Right cardiac atrium (tissue), 5 donors: ENCODE data around the gene RRBP1. TPM values are rescaled to one million over a fixed set of nuclear protein-coding genes. Genes with fewer than 3 reads are reported as not detected.
A peak's percentile ranks its signal among the peaks of the same experiment; 100 is the strongest.

Source experiments
- ATAC-seq, 2 donors: fragments of 200-7000 bp; cut with Tn5 transposase; one replicate each; pipeline versions ENCODE4 v1.8.0 to v1.9.1; 2020; ENCODE audit warnings: moderate library complexity in 2 of 2, mild to moderate bottlenecking in 1 of 2
- DNase-seq, 3 donors: peaks; one replicate each; pipeline ENCODE4 v3.0.0-alpha.2; 2020
- H3K27ac ChIP-seq: one replicate; pipeline ENCODE4 v1.5.1; 2013; ENCODE audit warnings: mild to moderate bottlenecking, low read length, control low read depth, moderate library complexity
- H3K27me3 ChIP-seq: one replicate; pipeline ENCODE4 v1.6.1; 2013; ENCODE audit not compliant: control insufficient read depth, insufficient read depth
- H3K4me1 ChIP-seq: one replicate; pipeline ENCODE4 v1.6.1; 2013; ENCODE audit warnings: low read length; ENCODE audit not compliant: control insufficient read depth, insufficient read depth
- H3K4me3 ChIP-seq: one replicate; pipeline ENCODE4 v1.5.1; 2013; ENCODE audit warnings: low read length, control low read depth
- H3K9me3 ChIP-seq: one replicate; pipeline ENCODE4 v1.6.1; 2013; ENCODE audit warnings: low read length; ENCODE audit not compliant: control insufficient read depth
- WGBS: extraction: QIAGEN DNeasy Blood & Tissue Kit; methylation state at CpG from one replicate; pipeline ENCODE4 v1.1.7; 2013; 5-methylcytosine and 5-hydroxymethylcytosine counted together
- intact Hi-C, 4 donors: fragments of 100-400 bp; cut with DNase I; formaldehyde crosslinking; loops; one replicate each; pipeline versions ENCODE4 v1.11.0 to v1.14.0; 2022 to 2023
- polyA plus RNA-seq: library from polyadenylated mRNA; stranded (reverse); fragments of 200-250 nt; gene quantifications from one replicate; pipeline ENCODE4 v1.2.3, GENCODE V29; 2013
- total RNA-seq, 4 donors: library from RNA; stranded (reverse); fragmentation: NEBNext Ultra II Directional; extraction: Animal tissue kit (Norgen Biotek cat#: 25700); gene quantifications; one replicate each; pipeline ENCODE4 v1.2.1, GENCODE V29; 2021
- donor health status: healthy with polysubstance abuse.
- donor health status: DM: no; HTN: yes; CAD: no.
- donor health status: DM: no; HTN: no; CAD: no.
- donor health status: DM: no; HTN: yes; CAD: no; lungs with severe emphysema.
- donor health status: DM: yes; HTN: yes; CAD: no.

RRBP1 gene
- total and polyA plus RNA-seq, 5 donors: 38.2 to 120 (median 55.6) TPM

DNA sequence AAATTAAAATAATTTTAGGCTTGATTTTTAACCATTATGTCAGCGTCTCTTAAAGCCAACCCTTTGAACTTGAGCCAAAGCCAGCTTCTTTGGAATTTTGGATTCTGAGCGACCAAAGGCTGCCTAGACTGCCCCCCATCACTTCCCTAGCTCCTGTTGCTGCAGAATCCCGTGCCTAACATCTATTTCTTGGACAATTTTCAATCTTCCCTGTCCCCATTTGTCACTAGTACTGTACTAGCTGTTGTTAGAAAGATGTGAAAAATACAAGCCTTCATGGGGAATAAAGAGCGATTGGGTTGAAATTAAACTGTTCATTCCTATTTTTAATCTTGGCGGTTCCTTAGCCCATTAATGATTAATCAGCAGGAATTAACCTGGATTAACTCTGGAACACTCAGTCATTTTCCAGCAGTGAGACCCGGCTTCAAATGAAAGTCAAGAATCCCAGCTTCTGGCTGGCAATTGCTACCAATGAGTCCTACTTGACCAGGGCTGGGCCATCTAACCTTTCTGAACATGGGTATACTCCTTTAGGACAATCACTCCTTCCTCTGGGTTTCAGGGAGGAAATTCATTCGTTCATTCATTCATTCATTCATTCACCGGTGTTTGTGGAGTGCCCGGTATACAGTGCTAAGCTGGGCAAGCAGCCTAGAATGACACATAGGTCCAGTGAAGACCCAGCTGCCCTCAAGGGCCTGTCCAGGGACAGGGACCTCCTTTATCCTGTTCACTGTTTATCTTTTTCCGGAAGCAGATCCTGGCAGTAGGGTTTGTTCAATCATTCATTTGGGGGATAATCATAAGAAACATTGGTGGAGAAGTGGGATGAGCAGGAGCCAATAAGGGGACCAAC is 1.4 kb upstream of the RRBP1 start:
- Histone ChIP-seq H3K4me3 (no peak overlapping the region), H3K27ac (no peak overlapping the region), H3K27me3 (no peaks in the 10 kb centered on the region), H3K9me3 (no peaks in the 10 kb centered on the region), H3K4me1 (peaks cover 6% of the 10 kb centered on the region)
- DNase-seq: no peak
- WGBS: 72% methylated on average over 10 of the region's 10 CpGs
- ATAC-seq: no peak
- intact Hi-C loops: loop anchor here in 2 of 4 donors (10.0 kb wide), 1 partner anchor 121 kb away; no protein-coding TSS in a partner anchor

DNA sequence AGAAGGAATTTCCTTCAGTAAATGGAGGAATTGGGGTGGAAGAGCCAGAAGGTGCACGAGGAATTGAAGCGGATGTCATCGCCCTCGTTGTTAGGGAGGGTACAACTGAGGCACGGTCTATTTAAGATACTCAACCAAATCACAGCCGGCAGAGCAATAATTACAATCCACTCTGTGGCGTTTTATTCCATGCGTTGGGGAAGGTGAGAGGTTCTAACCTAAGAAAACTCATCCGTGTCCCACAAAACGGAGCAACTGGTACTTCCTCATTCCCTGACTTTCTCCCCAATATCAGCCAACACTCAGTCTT is 802 bp upstream of the RRBP1 start:
- Histone ChIP-seq H3K27me3 (no peaks in the 10 kb centered on the region), H3K9me3 (no peaks in the 10 kb centered on the region), H3K27ac (peak overlapping the region; percentile 77), H3K4me3 (peak overlapping the region; percentile 59), H3K4me1 (peaks cover 6% of the 10 kb centered on the region)
- DNase-seq (no peak), ATAC-seq (no peak)
- intact Hi-C loops: loop anchor here in 2 of 4 donors (10.0 kb wide), 1 partner anchor 122 kb away; no protein-coding TSS in a partner anchor
- WGBS: 33% methylated on average over 10 of the region's 10 CpGs

DNA sequence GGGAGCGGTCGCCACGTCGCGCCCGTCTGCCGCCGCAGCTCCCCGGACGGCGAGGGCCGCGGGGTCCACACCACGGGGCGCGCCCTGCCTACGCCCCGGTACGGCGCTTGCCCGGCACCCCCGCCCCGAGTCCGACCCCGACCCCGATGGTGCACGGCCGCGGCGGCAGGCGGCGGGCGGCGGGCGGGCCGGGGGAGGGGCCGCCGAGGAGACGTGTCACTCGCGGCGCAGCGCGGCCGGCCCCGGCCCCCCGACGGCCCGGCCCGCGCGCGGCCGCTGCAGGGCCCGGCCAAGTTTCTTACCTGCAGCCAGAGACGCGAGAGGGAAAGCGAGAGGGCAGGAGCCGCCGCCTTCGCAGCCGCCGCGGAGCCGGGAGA is 328 bp downstream of the RRBP1 start:
- Histone ChIP-seq H3K27ac (peak overlapping the region; percentile 97), H3K9me3 (no peaks in the 10 kb centered on the region), H3K4me3 (peak overlapping the region; percentile 93), H3K4me1 (peaks cover 6% of the 10 kb centered on the region), H3K27me3 (no peaks in the 10 kb centered on the region)
- ATAC-seq: no peak
- no peak for DNase-seq
- intact Hi-C loops: loop anchor here in 2 of 4 donors (1.0 to 10.0 kb wide), 3 partner anchors 123 to 217 kb away; no protein-coding TSS in a partner anchor
- under 1% methylated on average over 65 of the region's 65 CpGs for WGBS

DNA sequence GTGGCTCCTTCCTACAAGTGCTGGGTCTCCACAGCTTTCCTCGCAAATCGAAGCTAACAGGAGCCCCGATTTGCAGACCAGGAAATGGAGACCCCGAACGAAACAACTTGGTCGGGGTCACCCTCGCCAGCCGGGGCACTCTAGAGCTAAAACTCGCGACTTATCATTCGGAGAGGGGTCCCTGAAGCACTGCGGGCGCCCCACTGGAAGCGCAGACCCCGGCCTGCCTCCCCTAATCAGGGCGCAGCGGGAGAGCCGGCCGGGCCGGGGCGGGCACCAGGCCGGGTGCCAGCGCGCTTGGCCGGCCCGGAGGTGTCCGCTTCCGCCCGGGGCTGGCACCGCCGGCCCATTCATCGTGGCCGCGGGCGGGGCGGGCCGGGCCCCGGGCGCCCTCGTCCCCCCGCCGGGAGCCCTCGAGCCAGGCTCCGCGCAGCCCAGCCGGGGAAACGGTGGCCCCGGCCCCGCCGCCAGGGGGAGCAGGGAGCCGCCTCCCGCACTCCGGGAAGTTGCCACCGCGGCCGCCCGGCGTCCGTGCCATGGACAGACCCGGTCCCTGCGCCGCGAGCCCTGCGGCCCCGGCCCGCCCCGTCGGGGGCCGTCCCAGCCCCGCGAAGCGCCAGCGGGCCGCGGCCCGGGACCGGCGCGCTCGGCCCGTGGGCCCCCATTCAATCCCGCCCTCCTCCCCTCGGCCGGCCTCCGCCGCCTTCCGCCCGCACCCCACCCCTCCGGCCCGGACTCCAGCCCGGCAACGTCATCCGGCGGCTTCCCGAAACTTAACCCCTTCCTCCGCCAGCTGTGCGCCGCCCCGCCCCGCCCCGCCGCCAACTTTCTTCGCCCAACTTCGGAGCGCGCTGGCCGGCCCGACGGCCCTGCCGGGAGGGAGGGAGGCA is 961 bp downstream of the RRBP1 start:
- DNase-seq (peak; percentile 90 to 95 (median 93)), ATAC-seq (peak; percentile 16 to 49)
- H3K4me3 ChIP-seq: peak overlapping the region; percentile 93
- under 1% methylated on average over 110 of the region's 110 CpGs for WGBS
- no peaks in the 10 kb centered on the region for H3K9me3 ChIP-seq
- intact Hi-C loops: loop anchor here in 2 of 4 donors (1.0 to 10.0 kb wide), 3 partner anchors 124 to 217 kb away; no protein-coding TSS in a partner anchor
- H3K27ac ChIP-seq: peak overlapping the region; percentile 97
- no peaks in the 10 kb centered on the region for H3K27me3 ChIP-seq
- H3K4me1 ChIP-seq: peaks cover 6% of the 10 kb centered on the region

DNA sequence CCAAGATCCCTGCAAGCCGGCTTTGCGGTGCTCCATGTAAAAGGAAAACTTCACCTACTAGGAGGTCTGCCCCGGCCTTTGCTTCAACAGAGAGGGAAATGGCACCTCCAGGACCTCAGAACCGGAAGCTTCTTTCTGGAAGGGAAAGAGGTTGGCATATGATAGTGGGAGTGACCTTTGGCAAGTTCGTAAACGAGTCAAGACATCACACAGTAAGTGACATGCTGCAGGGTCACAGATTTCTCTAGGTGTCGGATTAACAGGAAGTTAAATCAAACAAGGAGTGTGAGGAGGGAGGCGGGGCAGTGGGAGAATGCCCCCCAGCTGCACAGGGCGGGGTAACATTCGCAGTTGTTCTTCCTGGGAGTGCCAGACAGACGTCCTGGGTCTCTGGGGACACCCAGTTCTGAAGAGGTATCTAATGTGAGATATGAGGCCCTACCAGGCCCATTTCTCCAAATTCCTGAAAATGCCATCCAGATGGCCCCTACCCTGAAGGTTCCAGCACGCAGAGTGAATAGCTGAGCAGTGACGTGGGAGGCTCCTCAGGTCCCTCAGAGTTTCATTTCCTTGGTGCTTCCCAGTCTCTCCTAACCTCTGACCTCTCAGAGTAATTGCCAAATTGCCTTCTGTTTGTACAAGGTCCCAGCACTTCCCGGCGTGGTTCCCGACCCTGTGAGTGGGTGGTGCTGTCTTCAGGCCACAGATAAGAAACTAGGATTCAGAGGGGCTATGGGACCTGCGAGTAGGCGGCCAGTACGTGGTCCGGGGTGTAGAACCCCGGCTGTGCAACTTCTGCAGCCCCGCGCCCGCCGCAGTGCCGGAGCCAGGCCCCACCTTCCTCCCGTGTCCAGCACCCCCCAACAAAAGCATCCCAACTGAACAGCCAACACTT is 1.9 kb downstream of the RRBP1 start:
- ATAC-seq: peak; percentile 1 to 4
- 18% methylated on average over 27 of the region's 27 CpGs for WGBS
- intact Hi-C loops: loop anchor here in 2 of 4 donors (2.0 to 10.0 kb wide), 2 partner anchors 125 to 217 kb away; no protein-coding TSS in a partner anchor

DNA sequence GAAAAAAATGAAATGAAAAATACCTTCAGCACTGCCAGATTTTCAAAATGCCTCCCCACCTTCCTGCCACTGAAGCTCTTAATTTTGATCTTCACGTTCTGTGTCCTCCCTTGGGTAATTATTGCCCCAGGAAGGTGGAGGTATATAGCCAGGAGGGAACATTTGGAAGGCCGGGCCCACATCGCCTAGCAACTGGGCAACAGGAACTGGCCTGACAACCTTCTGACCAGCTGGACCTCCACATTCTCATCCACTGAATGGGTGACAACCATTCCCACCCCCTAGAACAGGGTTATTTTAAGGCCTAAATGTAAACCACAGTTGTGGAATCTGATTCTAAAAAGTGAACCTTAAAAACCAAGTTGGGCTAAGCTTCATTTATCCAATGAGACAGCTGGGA is 3.2 kb downstream of the RRBP1 start:
- H3K9me3 ChIP-seq: no peaks in the 10 kb centered on the region
- WGBS: 78% methylated on average over 3 of the region's 3 CpGs
- ATAC-seq: no peak
- H3K27me3 ChIP-seq: no peaks in the 10 kb centered on the region
- intact Hi-C loops: no loop called here
- H3K27ac ChIP-seq: no peak overlapping the region
- peak in 1 of 3 donors; percentile 37 for DNase-seq
- no peak overlapping the region for H3K4me3 ChIP-seq
- peaks cover 14% of the 10 kb centered on the region for H3K4me1 ChIP-seq

More for the DNA sequence above, 1.9 kb downstream of the RRBP1 start:
- DNase-seq: peak; percentile 64 to 86 (median 79)
- H3K4me3 ChIP-seq: peak overlapping the region; percentile 93
- no peaks in the 10 kb centered on the region for H3K9me3 ChIP-seq
- peak overlapping the region; percentile 97 for H3K27ac ChIP-seq
- H3K4me1 ChIP-seq: peaks cover 14% of the 10 kb centered on the region
- H3K27me3 ChIP-seq: no peaks in the 10 kb centered on the region

DNA sequence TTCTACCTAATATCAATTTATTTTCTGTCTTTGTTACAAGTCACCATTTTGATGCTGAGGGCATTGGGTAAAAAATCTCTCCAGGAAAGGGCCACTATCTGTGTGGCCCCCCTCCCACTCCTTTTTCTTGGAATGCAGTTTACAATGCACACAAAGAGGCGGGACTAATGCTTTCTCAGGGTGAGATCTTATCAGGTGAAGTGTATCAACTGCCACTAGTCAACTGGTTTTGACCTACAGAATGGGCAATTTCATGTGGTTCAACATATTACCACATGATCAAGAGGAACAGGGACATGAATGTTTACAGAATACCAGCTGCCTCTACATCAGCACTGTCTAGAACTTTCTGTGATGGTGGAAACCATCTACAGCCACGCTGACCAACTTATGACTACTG is 3.7 kb downstream of the RRBP1 start:
- 86% methylated on average over 2 of the region's 2 CpGs for WGBS
- Histone ChIP-seq H3K4me3 (no peak overlapping the region), H3K4me1 (peaks cover 14% of the 10 kb centered on the region), H3K27ac (no peak overlapping the region), H3K9me3 (no peaks in the 10 kb centered on the region), H3K27me3 (no peaks in the 10 kb centered on the region)
- ATAC-seq (no peak), DNase-seq (no peak)
- intact Hi-C loops: no loop called here

DNA sequence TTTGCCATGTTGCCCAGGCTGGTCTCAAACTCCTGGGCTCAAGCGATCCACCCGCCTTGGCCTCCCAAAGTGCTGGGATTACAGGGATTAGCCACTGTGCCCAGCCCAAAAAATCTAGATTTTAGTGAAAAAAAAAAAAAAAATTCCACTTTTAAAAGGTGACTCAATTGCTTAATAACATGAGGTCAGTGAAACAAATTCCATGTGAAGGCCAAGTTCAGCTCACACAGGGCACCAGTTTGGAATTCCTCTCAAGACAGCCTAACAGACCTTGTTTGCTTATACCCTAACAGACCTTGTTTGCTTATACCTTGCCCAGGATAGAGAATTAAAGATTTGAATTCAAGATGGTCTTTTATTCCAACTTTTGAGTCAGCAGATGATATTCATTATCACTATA is 5.1 kb downstream of the RRBP1 start:
- Histone ChIP-seq H3K27ac (no peak overlapping the region), H3K27me3 (no peaks in the 10 kb centered on the region), H3K9me3 (no peaks in the 10 kb centered on the region), H3K4me3 (no peak overlapping the region), H3K4me1 (peaks cover 14% of the 10 kb centered on the region)
- intact Hi-C loops: no loop called here
- 94% methylated on average over 2 of the region's 2 CpGs for WGBS
- DNase-seq: no peak
- ATAC-seq: no peak

DNA sequence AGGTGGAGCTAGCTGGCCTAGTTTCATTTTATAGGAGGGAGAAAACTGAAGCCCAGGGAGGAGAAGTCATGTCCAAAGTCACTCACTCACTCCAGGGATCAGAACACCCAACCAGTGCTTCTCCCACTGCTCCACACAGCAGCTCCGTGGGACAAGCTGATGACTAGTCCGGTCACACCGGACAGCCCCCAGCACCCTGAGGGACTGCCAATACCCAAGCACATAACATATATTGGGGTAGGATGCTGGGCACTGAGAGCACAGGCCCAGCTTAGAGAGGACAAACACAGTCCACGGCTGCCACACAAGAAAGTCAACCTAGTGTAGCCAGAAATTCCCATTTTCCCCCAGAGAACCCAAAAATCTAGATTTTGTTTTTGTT is 5.7 kb downstream of the RRBP1 start:
- Histone ChIP-seq H3K4me1 (peaks cover 14% of the 10 kb centered on the region), H3K27ac (no peak overlapping the region), H3K4me3 (no peak overlapping the region), H3K9me3 (no peaks in the 10 kb centered on the region), H3K27me3 (no peaks in the 10 kb centered on the region)
- ATAC-seq (no peak), DNase-seq (peak in 1 of 3 donors; percentile 33)
- WGBS: 81% methylated on average over 4 of the region's 4 CpGs
- intact Hi-C loops: no loop called here
